ENCODE measurements around the gene MANEAL. TPM values are rescaled to one million over a fixed set of nuclear protein-coding genes. Genes with fewer than 3 reads are reported as not detected.

MANEAL gene
- total and polyA plus RNA-seq, 4 donors: 0.96 to 6.2 (median 1.4) TPM

DNA sequence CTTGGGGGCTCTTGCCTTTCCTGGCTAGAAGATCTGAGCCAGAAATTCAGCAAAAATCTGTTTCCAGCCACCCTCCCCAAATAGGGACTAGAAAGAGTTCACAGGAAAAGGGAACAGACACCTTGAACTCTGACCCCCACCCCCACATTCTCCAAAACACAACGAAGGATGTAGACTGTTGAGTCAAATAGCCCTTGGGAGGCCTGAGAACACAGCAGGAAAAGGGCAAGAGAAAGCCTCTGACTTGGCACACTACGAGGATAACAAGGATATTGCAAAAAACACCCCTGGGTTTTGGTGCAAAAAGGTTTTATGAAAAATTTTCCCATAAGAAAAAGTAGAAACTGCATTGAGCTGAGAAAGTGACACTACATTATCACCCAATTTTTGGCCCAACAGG is 16.3 kb downstream of the MANEAL start:
- no peak overlapping the region for H3K4me3 ChIP-seq (ENCODE audit: low read depth in 1 of 3, low read length in 3 of 3)
- no peak overlapping the region for H3K27ac ChIP-seq (ENCODE audit: low read depth in 1 of 2, low read length in 2 of 2)
- peaks cover 2 to 21% (median 12%) of the 10 kb centered on the region in 4 donors for H3K36me3 ChIP-seq (ENCODE audit: control insufficient read depth in 4 of 4, insufficient read depth in 3 of 4, low read depth in 1 of 4, low read length in 3 of 4)
- no peaks in the 10 kb centered on the region for H3K9me3 ChIP-seq (ENCODE audit: control insufficient read depth in 4 of 4, low read length in 3 of 4)
- TF ChIP-seq YY1 (IDR thresholded peaks at IDR 0.05) (no peak), GABPA (IDR thresholded peaks at IDR 0.05 in 1 of 2, conservative IDR thresholded peaks at IDR 0.05 in 1 of 2) (no peak), FOXA1 (IDR thresholded peaks at IDR 0.05) (no peak), NR2F2 (IDR thresholded peaks at IDR 0.05) (no peak)
- TF ChIP-seq, protein P1, sequence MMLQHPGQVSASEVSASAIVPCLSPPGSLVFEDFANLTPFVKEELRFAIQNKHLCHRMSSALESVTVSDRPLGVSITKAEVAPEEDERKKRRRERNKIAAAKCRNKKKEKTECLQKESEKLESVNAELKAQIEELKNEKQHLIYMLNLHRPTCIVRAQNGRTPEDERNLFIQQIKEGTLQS (IDR thresholded peaks at IDR 0.05): no peak
- no peak for DNase-seq (ENCODE audit: low spot score)
- H3K27me3 ChIP-seq (ENCODE audit: control insufficient read depth in 4 of 4, insufficient read depth in 4 of 4, low read length in 3 of 4): no peaks in the 10 kb centered on the region
- no peak overlapping the region for H3K9ac ChIP-seq (ENCODE audit: low read depth in 1 of 2, low read length in 2 of 2)
- WGBS: 49% methylated on average over 2 of the region's 2 CpGs
- H3K4me1 ChIP-seq (ENCODE audit: control insufficient read depth in 4 of 4, insufficient read depth in 4 of 4, low read length in 3 of 4): peaks cover 6 to 24% (median 20%) of the 10 kb centered on the region in 4 donors

DNA sequence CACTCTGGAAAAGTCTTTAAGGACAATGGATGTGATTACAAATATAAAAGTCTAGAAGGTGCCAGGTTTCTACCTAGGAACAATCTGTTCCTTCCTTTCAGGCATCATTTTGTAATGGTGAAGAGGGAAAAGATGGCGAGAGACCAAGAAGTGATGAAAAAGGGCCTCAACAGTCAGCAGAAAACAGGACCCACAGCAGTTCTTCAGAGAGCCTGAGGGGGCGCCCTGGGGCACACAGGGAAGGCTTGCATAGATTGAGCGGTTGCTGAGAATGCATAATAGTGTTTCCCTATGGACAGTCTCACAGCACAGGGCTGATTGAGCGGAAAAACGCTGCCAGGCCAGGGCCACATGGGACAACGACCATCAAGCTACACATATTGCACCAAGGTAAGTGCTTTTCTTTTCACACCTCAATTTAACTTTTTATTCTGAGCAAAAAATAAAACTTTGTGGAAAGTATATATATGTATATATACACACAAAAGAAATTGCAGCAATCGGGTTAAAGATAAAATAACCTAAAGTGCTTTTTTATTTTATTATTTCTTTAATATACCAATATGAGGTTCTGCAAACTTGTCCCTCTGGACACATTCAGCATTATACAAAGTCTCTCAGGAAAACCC is 17.5 kb downstream of the MANEAL start:
- Histone ChIP-seq H3K36me3 (ENCODE audit: control insufficient read depth in 4 of 4, insufficient read depth in 3 of 4, low read depth in 1 of 4, low read length in 3 of 4) (peaks cover 3 to 23% (median 9%) of the 10 kb centered on the region in 4 donors), H3K27ac (ENCODE audit: low read depth in 1 of 2, low read length in 2 of 2) (no peak overlapping the region), H3K27me3 (ENCODE audit: control insufficient read depth in 4 of 4, insufficient read depth in 4 of 4, low read length in 3 of 4) (no peaks in the 10 kb centered on the region), H3K9ac (ENCODE audit: low read depth in 1 of 2, low read length in 2 of 2) (no peak overlapping the region), H3K4me3 (ENCODE audit: low read depth in 1 of 3, low read length in 3 of 3) (no peak overlapping the region), H3K9me3 (ENCODE audit: control insufficient read depth in 4 of 4, low read length in 3 of 4) (no peaks in the 10 kb centered on the region), H3K4me1 (ENCODE audit: control insufficient read depth in 4 of 4, insufficient read depth in 4 of 4, low read length in 3 of 4) (peaks cover 6 to 24% (median 20%) of the 10 kb centered on the region in 4 donors)
- TF ChIP-seq, protein P2, sequence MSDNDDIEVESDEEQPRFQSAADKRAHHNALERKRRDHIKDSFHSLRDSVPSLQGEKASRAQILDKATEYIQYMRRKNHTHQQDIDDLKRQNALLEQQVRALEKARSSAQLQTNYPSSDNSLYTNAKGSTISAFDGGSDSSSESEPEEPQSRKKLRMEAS (IDR thresholded peaks at IDR 0.05): no peak
- TF ChIP-seq, protein P3, sequence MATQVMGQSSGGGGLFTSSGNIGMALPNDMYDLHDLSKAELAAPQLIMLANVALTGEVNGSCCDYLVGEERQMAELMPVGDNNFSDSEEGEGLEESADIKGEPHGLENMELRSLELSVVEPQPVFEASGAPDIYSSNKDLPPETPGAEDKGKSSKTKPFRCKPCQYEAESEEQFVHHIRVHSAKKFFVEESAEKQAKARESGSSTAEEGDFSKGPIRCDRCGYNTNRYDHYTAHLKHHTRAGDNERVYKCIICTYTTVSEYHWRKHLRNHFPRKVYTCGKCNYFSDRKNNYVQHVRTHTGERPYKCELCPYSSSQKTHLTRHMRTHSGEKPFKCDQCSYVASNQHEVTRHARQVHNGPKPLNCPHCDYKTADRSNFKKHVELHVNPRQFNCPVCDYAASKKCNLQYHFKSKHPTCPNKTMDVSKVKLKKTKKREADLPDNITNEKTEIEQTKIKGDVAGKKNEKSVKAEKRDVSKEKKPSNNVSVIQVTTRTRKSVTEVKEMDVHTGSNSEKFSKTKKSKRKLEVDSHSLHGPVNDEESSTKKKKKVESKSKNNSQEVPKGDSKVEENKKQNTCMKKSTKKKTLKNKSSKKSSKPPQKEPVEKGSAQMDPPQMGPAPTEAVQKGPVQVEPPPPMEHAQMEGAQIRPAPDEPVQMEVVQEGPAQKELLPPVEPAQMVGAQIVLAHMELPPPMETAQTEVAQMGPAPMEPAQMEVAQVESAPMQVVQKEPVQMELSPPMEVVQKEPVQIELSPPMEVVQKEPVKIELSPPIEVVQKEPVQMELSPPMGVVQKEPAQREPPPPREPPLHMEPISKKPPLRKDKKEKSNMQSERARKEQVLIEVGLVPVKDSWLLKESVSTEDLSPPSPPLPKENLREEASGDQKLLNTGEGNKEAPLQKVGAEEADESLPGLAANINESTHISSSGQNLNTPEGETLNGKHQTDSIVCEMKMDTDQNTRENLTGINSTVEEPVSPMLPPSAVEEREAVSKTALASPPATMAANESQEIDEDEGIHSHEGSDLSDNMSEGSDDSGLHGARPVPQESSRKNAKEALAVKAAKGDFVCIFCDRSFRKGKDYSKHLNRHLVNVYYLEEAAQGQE (IDR thresholded peaks at IDR 0.05): no peak
- TF ChIP-seq, protein P4, sequence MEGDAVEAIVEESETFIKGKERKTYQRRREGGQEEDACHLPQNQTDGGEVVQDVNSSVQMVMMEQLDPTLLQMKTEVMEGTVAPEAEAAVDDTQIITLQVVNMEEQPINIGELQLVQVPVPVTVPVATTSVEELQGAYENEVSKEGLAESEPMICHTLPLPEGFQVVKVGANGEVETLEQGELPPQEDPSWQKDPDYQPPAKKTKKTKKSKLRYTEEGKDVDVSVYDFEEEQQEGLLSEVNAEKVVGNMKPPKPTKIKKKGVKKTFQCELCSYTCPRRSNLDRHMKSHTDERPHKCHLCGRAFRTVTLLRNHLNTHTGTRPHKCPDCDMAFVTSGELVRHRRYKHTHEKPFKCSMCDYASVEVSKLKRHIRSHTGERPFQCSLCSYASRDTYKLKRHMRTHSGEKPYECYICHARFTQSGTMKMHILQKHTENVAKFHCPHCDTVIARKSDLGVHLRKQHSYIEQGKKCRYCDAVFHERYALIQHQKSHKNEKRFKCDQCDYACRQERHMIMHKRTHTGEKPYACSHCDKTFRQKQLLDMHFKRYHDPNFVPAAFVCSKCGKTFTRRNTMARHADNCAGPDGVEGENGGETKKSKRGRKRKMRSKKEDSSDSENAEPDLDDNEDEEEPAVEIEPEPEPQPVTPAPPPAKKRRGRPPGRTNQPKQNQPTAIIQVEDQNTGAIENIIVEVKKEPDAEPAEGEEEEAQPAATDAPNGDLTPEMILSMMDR (IDR thresholded peaks at IDR 0.05; ENCODE audit: low read depth, low read length, missing input control): peak; percentile 77
- TF ChIP-seq HNF4A (conservative IDR thresholded peaks at IDR 0.05) (peak in 1 of 2 donors; percentile 10), FOXA2 (IDR thresholded peaks at IDR 0.05) (no peak), YY1 (IDR thresholded peaks at IDR 0.05) (no peak), GABPA (IDR thresholded peaks at IDR 0.05 in 1 of 2, conservative IDR thresholded peaks at IDR 0.05 in 1 of 2) (peak; percentile 14 to 26), TAF1 (conservative IDR thresholded peaks at IDR 0.05) (no peak), RAD21 (IDR thresholded peaks at IDR 0.05) (peak; percentile 50 to 75), RXRA (IDR thresholded peaks at IDR 0.05) (no peak), SP1 (IDR thresholded peaks at IDR 0.05) (peak; percentile 12), HNF4G (IDR thresholded peaks at IDR 0.05) (no peak), FOXA1 (IDR thresholded peaks at IDR 0.05) (no peak)
- TF ChIP-seq, protein P5, sequence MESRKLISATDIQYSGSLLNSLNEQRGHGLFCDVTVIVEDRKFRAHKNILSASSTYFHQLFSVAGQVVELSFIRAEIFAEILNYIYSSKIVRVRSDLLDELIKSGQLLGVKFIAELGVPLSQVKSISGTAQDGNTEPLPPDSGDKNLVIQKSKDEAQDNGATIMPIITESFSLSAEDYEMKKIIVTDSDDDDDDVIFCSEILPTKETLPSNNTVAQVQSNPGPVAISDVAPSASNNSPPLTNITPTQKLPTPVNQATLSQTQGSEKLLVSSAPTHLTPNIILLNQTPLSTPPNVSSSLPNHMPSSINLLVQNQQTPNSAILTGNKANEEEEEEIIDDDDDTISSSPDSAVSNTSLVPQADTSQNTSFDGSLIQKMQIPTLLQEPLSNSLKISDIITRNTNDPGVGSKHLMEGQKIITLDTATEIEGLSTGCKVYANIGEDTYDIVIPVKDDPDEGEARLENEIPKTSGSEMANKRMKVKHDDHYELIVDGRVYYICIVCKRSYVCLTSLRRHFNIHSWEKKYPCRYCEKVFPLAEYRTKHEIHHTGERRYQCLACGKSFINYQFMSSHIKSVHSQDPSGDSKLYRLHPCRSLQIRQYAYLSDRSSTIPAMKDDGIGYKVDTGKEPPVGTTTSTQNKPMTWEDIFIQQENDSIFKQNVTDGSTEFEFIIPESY (IDR thresholded peaks at IDR 0.05): no peak
- TF ChIP-seq, protein P1 (IDR thresholded peaks at IDR 0.05): no peak
- peak; percentile 71 for DNase-seq (ENCODE audit: low spot score)
- 53% methylated on average over 7 of the region's 7 CpGs for WGBS
